CMK (cell line): Measurements from ENCODE around the gene GLB1L3.

ENCODE experiments used
- DNase-seq: peaks from one replicate; pipeline ENCODE4 v3.0.0-alpha.2; 2010; ENCODE audit warnings: low read depth

Gene GLB1L3

DNA sequence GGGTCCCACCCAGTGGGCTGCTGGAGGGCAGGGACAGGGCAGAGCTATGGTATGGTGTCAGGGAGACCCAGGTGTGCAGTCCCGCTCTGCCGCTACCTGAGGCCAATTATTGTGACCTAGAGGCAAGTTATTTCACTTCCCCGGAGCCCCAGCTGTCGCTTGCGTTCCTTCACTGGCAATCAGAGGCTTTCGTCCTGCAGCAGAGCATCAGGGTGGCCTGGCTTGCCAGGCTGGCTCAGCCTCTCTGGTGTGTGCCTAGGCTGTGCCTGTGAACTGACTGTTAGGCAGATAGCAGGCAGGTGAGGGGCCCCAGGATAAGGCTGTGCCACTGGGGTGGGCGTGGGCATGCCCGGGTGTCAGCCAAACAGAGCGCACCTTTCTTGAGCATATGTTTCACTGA, 87.0 kb downstream of the GLB1L3 start:
- no peak for DNase-seq

DNA sequence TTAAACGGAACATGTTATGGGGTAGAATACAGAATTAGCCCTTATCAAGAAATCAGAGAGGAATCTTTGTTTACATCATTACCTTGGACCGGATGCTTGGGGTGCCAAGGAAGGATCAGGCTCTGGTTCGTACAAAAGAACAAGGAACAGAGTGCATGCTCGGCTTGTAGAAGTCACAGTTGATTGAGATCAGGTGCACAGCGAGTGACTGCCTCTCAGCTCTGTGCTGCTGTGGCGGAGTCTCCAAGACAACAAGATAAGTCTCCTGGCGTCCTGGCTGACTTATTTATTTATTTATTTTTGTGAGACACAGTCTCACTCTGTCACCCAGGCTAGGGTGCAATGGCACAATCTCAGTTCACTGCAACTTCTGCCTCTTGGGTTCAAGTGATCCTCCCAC, 87.4 kb downstream of the GLB1L3 start:
- no peak for DNase-seq

DNA sequence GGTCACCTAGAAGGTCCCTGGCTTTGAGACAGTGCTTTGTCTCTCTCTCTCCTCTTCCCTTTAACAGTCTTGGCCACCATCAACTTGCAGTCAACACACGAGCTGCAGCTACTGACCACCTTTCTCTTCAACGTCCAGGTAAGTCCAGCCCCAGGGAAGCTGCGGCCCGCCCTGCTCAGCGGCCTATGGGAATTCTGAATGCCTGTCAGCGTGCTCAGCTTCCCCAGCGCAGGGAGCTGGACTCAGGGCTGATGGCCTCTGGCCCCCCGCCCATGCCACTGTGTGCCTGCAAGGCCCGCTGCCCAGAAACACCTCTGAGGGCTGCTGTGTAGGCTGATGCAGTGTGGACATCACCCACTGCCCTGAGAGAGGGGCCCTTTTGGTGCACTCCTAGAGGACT, 88.1 kb downstream of the GLB1L3 start:
- DNase-seq: no peak

DNA sequence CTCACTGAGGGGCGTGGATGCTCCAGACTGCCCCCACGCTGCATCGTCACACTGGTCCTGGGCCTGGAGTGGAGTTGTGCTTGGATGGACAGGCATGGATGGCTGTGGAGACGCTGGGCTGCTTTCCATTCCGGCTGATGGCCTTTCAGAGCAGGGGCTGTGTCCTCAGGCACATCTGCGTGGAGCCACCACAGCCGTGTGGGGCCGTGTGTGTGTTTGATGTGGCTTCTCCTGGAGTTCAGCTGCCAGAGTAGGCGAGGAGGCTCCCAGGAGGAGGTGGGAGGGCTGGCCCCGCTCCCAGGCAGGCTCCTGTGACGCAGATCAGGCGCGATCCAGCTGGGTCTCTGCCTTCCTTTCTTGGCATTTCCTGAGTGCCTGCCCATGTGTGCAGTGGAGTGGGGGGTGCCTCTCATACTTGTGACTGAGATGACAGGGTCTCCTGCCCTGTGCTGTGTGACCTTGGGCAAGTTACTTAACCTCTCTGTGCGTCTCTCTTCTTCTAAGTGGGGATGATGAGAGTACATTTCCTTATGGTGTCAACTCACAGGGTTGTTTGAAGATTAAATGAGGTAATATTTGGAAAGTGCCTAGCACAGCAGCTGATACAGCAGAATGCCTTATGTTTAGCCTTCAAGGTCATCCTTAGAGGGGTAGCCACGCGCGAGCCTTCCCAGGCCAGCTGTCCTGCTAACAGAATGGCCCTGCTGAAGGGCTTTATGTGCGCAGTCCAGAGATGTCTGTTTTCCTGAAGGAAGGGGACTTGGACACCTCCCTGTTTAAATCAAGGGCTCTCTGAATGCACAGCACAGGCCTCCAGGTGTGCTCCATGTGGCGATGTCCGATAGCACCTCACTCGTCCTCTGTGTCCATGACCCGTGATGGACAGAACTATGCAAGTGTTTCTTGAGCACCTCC, 89.1 kb downstream of the GLB1L3 start:
- no peak for DNase-seq

DNA sequence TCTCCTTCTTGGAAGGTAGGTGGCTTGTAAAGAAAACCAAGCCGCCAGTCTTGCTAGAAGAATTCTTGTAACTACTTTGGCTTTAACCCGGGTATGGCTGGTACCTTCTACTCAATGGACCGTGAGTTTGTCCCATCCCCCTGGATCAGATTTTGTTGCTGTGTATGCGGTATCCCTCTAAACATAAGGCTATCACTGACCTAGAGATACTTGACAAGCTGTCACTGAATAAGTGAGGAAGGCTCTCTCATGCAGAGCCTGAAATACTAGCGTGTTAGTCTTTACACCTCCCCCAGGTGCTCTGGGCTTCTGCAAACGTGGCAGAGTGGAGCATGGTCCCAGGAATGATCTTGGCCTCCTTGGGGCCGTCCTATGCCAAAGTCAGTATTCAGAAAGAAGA, 90.1 kb downstream of the GLB1L3 start:
- no peak for DNase-seq

DNA sequence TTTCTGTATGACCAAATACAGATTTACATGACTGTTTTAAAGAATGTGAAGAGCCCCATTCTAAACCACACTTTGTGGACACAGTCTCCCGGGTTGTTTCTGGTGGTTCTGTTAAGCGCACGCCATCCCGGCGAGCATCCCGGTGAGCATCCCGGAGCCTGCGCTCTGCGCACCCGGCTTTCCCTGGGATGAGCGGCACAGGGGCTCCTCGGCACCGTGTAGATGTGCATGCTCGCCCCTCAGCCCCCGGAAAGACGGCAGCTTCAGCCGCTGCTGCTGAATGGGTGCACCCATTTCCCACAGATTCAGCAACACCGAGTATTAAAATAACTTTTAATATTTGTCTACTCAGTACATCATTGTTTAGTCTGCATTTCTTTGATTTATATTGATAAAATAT, 91.6 kb downstream of the GLB1L3 start:
- DNase-seq: no peak
